Lung (tissue), 12 donors: ENCODE results near the gene TBC1D22A. TPM values are rescaled to one million over a fixed set of nuclear protein-coding genes. Genes with fewer than 3 reads are reported as not detected.

Experiments used
- ATAC-seq: fragments of 200-7000 bp; cut with Tn5 transposase; one replicate; pipeline ENCODE4 v1.9.1; 2020; ENCODE audit warnings: moderate number of reproducible peaks; ENCODE audit not compliant: insufficient read depth, low FRiP score
- DNase-seq, 3 donors: peaks; one replicate each; pipeline ENCODE4 v3.0.0-alpha.2; 2013 to 2017
- H3K27ac ChIP-seq, 2 donors: one replicate each; pipeline ENCODE4 v1.5.1; 2013; ENCODE audit warnings: mild to moderate bottlenecking in 2 of 2, moderate library complexity in 2 of 2, control low read depth in 1 of 2, inconsistent platforms in 1 of 2, low read depth in 1 of 2, low read length in 1 of 2
- H3K27me3 ChIP-seq, 3 donors: one replicate each; pipeline ENCODE4 v1.5.1; 2013; ENCODE audit warnings: low read length in 2 of 3; ENCODE audit not compliant: control insufficient read depth in 3 of 3, insufficient read depth in 3 of 3
- H3K36me3 ChIP-seq, 4 donors: one replicate each; pipeline ENCODE4 v1.5.1; 2013; ENCODE audit warnings: low read length in 4 of 4, mild to moderate bottlenecking in 1 of 4, moderate library complexity in 1 of 4; ENCODE audit not compliant: control insufficient read depth in 4 of 4, insufficient read depth in 4 of 4
- H3K4me1 ChIP-seq, 5 donors: one replicate each; pipeline ENCODE4 v1.5.1; 2013; ENCODE audit warnings: low read length in 5 of 5, mild to moderate bottlenecking in 2 of 5, moderate library complexity in 1 of 5; ENCODE audit not compliant: control insufficient read depth in 5 of 5, insufficient read depth in 5 of 5
- H3K4me3 ChIP-seq: one replicate; pipeline ENCODE4 v1.5.1; 2013; ENCODE audit warnings: mild to moderate bottlenecking, control low read depth, moderate library complexity
- H3K9ac ChIP-seq, 2 donors: one replicate each; pipeline ENCODE4 v1.5.1; 2013; ENCODE audit warnings: low read length in 2 of 2, control low read depth in 1 of 2; ENCODE audit not compliant: insufficient read depth in 1 of 2
- H3K9me3 ChIP-seq, 4 donors: one replicate each; pipeline ENCODE4 v1.5.1; 2013; ENCODE audit warnings: low read length in 3 of 4, mild to moderate bottlenecking in 1 of 4, moderate library complexity in 1 of 4; ENCODE audit not compliant: control insufficient read depth in 4 of 4, insufficient read depth in 3 of 4
- WGBS, 2 donors: extraction: QIAGEN DNeasy Blood & Tissue Kit; methylation state at CpG; one replicate each; pipeline ENCODE4 v1.1.7; 2013; 5-methylcytosine and 5-hydroxymethylcytosine counted together
- polyA plus RNA-seq, 2 donors: library from polyadenylated mRNA; stranded (reverse); fragments of 200-250 nt; gene quantifications; one replicate each; pipeline ENCODE4 v1.2.1, GENCODE V29; 2013
- total RNA-seq, 2 donors: library from RNA; depleted of rRNA in 1 of 2; stranded (reverse); fragments of >200 nt in 1 of 2; gene quantifications; one replicate each; pipeline ENCODE4 v1.2.1, GENCODE V29; 2014 to 2021
- TF ChIP-seq, protein P1 (sequence below): IDR thresholded peaks from 2 replicates; pipeline ENCODE4 v1.5.1; 2012; ENCODE audit warnings: mild to moderate bottlenecking; ENCODE audit errors: control extremely low read depth, extremely low read depth
- donor health status: control.
- donor health status: control.
- donor health status: Bipolar disorder and iron deficiency.
- donor health status: healthy.
- donor health status: DM: yes; HTN: yes; CAD: no.

The TBC1D22A gene
- total and polyA plus RNA-seq, 4 donors, result 20.2 to 38.4 (median 21.0) TPM

DNA sequence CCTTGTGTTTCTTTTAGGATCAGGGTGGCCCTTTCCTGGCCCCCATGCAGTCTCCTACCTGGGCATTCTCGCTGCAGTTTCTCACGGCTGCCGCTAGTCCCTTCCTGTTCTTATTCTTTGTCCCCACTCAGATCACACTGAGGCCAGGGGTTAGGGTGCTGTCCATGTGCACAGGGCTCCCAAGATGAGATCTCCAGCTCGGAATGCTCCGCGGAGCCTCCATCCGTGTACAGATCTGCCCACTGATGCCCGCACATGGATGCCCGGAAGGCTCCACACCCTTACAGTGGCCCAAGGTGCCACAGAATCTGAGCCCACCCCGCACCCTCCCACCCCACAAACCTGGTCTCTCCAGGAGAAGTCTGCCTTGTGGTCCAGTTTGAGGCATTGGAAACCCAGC lies 457.3 kb downstream of the TBC1D22A start:
- no peaks in the 10 kb centered on the region for H3K36me3 ChIP-seq
- no peak overlapping the region for H3K9ac ChIP-seq
- no peak overlapping the region for H3K4me3 ChIP-seq
- H3K4me1 ChIP-seq, result no peaks in the 10 kb centered on the region
- peaks cover 0 to 2% (median 0%) of the 10 kb centered on the region in 4 donors for H3K9me3 ChIP-seq
- no peak overlapping the region for H3K27ac ChIP-seq
- H3K27me3 ChIP-seq, result no peaks in the 10 kb centered on the region
- DNase-seq, result no peak
- TF ChIP-seq, protein P1, sequence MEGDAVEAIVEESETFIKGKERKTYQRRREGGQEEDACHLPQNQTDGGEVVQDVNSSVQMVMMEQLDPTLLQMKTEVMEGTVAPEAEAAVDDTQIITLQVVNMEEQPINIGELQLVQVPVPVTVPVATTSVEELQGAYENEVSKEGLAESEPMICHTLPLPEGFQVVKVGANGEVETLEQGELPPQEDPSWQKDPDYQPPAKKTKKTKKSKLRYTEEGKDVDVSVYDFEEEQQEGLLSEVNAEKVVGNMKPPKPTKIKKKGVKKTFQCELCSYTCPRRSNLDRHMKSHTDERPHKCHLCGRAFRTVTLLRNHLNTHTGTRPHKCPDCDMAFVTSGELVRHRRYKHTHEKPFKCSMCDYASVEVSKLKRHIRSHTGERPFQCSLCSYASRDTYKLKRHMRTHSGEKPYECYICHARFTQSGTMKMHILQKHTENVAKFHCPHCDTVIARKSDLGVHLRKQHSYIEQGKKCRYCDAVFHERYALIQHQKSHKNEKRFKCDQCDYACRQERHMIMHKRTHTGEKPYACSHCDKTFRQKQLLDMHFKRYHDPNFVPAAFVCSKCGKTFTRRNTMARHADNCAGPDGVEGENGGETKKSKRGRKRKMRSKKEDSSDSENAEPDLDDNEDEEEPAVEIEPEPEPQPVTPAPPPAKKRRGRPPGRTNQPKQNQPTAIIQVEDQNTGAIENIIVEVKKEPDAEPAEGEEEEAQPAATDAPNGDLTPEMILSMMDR, result no peak
- 94 to 97% methylated on average over 10 of the region's 10 CpGs for WGBS, 2 donors
- no peak for ATAC-seq

DNA sequence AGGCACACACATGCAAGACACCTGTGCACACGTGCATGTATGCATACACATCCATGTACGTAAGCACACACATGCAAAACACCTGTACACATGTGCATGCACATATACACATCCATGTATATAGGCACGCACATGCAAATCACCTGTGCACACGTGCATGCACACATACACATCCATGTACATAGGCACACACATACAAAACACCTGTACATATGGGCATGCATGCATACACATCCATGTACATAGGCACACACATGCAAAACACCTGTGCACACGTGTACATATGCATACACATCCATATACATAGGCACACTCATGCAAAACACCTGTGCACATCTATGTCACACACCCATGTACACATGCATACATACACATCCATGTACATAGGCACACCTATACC lies 458.3 kb downstream of the TBC1D22A start:
- no peaks in the 10 kb centered on the region for H3K36me3 ChIP-seq
- no peak for DNase-seq
- H3K4me3 ChIP-seq, result no peak overlapping the region
- TF ChIP-seq, protein P1, result no peak
- no peak for ATAC-seq
- H3K27me3 ChIP-seq, result no peaks in the 10 kb centered on the region
- peaks cover 0 to 2% (median 0%) of the 10 kb centered on the region in 4 donors for H3K9me3 ChIP-seq
- no peak overlapping the region for H3K27ac ChIP-seq
- WGBS, 2 donors, result 85 to 89% methylated on average over 5 of the region's 5 CpGs
- H3K9ac ChIP-seq, result no peak overlapping the region
- H3K4me1 ChIP-seq, result no peaks in the 10 kb centered on the region

DNA sequence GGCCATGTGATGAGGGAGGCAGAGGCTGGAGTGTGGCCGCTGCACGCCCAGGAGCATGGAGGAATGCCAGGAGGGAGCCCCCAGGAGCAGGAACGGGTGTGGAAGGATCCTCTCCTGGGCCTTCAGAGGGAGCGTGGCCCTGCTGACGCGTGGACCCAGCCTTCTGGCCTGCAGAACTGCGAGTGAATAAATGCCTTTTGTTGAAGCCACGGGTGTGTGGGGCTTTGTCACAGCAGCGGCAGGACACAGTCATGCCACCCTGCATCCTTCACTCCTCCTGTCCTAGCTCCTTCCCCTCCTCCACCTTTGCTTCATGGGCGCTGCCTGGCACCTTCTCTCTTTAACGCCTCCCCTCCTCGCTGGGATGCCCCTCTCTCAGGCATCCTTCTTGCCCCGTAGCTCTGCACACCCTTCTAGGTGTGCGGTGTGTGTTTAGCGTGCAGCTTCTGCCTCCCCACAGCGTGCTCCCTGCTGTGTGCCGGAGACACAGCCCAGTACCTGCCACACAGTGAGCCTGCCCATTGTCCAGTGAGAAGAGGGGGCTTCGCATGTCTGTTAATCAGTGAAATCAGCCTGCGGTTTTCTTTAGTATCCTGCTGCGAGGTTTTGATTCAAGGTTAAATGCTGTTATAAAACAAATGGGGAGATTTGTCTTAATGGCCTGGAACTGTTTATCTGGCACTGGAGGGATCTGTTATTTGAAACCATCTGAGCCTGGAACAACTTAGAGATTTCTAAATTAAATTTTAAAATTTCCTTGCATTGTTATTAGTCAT lies 459.6 kb downstream of the TBC1D22A start:
- Histone ChIP-seq H3K9me3 (peaks cover 0 to 2% (median 0%) of the 10 kb centered on the region in 4 donors), H3K4me1 (no peaks in the 10 kb centered on the region), H3K27ac (no peak overlapping the region), H3K27me3 (no peaks in the 10 kb centered on the region), H3K36me3 (no peaks in the 10 kb centered on the region), H3K9ac (no peak overlapping the region), H3K4me3 (no peak overlapping the region)
- DNase-seq (no peak), ATAC-seq (no peak)
- TF ChIP-seq, protein P1, result no peak
- 84 to 90% methylated on average over 18 to 20 of the region's 20 CpGs for WGBS, 2 donors

Other genes with a start within 250 kb of the TBC1D22A start
- 10 to 100 TPM; 36.1 to 65.9 TPM for gene CELSR1, start 225.0 kb upstream of the TBC1D22A start, total RNA-seq
- 10 to 100 TPM; 14.0 to 29.3 TPM for gene CELSR1, start 225.0 kb upstream of the TBC1D22A start, polyA plus RNA-seq
- gene GRAMD4, start 142.3 kb upstream of the TBC1D22A start, total RNA-seq, result 10 to 100 TPM; 18.0 to 67.7 TPM
- gene GRAMD4, start 142.3 kb upstream of the TBC1D22A start, polyA plus RNA-seq, result 10 to 100 TPM; 16.3 to 24.4 TPM
- 10 to 100 TPM; 31.0 to 36.2 TPM for gene CERK, start 24.4 kb upstream of the TBC1D22A start, total RNA-seq
- gene CERK, start 24.4 kb upstream of the TBC1D22A start, polyA plus RNA-seq, result 10 to 100 TPM; 12.1 to 32.4 TPM